ENCODE results near the gene RPS25.

Gene RPS25

DNA sequence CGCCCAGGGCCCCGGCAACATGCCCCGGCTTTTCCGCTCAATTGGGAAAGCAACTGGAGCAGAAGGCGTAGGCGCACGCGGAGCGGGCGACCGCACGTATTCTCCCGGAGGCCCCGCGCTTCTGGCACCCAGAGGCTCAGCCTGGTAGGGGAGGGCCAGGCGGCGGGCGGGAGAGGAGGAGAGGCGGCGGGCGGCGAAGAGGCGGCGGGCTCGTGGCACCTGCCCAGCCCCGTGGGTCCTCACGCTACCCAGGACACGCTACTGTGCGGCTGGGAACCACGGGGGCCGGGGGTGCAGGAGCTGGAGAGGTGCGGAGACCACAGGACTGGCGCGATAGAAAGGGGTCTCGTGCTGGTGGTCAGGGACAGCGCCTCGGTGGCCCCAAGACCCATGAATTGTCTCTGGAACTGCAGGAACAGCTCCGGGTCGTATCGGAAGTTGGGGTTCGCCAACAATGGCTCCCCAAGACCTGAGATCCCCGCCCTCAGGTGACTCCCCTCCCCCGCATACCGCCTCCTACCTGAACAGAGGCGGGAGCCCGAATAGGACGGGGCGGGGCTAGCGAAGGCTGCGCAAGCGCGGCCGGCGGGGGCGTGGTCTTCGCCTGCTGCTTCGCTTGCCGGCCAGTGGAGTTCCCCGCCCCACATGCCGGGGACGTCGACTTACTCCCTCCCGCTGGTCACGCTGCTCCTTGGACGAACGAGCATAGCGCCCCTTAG, 12.3 kb upstream of the RPS25 start, which contains the start of gene SLC37A4:
Gene SLC37A4, minus strand, starts transcription at position 549 of the 719 bp plus-strand sequence.
- Histone ChIP-seq H3K9me2 (ENCODE audit: low read depth, low read length) (no peaks in the 10 kb centered on the region), H3K4me1 (ENCODE audit: insufficient read depth, low read length, severe bottlenecking) (peaks cover 19% of the 10 kb centered on the region), H3F3A (ENCODE audit: insufficient read depth, low read length) (no peaks in the 10 kb centered on the region), H3K9me3 (ENCODE audit: low read length) (no peaks in the 10 kb centered on the region), H3K27me3 (ENCODE audit: insufficient read depth, low read length) (no peaks in the 10 kb centered on the region), H4K20me1 (ENCODE audit: insufficient read depth, low read length) (no peaks in the 10 kb centered on the region), H3K36me3 (ENCODE audit: insufficient read depth, low read length) (peaks cover 31% of the 10 kb centered on the region; the same call in 1 of the 2 replicates), H3K4me2 (ENCODE audit: low read length) (peak within 1 kb of the TSS; percentile 99), H3K27ac (ENCODE audit: low read depth, low read length, poor library complexity, severe bottlenecking) (peak within 1 kb of the TSS; percentile 52), H2AFZ (ENCODE audit: low read length) (no peak within 1 kb of the TSS), H3K9ac (ENCODE audit: low read length) (peak within 1 kb of the TSS; percentile 87), H3K4me3 (ENCODE audit: low read depth, low read length, poor library complexity, severe bottlenecking) (peak within 1 kb of the TSS; percentile 87), H3K79me2 (ENCODE audit: insufficient read depth, low read length) (0 out of 2 replicates have a peak, but pooled peaks cover 5% of the 10 kb centered on the region)
- TF ChIP-seq, protein P1, sequence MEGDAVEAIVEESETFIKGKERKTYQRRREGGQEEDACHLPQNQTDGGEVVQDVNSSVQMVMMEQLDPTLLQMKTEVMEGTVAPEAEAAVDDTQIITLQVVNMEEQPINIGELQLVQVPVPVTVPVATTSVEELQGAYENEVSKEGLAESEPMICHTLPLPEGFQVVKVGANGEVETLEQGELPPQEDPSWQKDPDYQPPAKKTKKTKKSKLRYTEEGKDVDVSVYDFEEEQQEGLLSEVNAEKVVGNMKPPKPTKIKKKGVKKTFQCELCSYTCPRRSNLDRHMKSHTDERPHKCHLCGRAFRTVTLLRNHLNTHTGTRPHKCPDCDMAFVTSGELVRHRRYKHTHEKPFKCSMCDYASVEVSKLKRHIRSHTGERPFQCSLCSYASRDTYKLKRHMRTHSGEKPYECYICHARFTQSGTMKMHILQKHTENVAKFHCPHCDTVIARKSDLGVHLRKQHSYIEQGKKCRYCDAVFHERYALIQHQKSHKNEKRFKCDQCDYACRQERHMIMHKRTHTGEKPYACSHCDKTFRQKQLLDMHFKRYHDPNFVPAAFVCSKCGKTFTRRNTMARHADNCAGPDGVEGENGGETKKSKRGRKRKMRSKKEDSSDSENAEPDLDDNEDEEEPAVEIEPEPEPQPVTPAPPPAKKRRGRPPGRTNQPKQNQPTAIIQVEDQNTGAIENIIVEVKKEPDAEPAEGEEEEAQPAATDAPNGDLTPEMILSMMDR (IDR thresholded peaks at IDR 0.05; ENCODE audit: low read length): no peak; the same call in none of the 2 replicates
- no peak for TF ChIP-seq EZH2 (IDR thresholded peaks at IDR 0.05; ENCODE audit: borderline replicate concordance, low read length)

DNA sequence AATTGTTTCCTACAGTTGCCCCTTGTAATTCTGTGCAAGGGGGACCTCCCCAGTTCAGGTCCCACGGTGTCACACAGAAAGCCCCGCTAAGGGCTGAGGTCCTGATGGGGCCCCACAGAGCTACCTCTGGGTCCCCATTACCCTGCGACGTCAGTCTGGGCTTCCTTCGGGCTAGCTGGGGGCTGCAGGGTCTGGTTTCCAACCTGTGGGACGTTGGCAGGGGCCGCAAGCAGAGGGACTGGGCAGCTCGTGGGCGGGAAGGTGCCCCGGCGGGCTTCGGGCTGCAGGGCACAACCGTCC, 11.8 kb upstream of the RPS25 start:
- no peaks in the 10 kb centered on the region for H3F3A ChIP-seq (ENCODE audit: insufficient read depth, low read length)
- H3K27ac ChIP-seq (ENCODE audit: low read depth, low read length, poor library complexity, severe bottlenecking): peak overlapping the region; percentile 52
- H3K9me2 ChIP-seq (ENCODE audit: low read depth, low read length): no peaks in the 10 kb centered on the region
- peaks cover 36% of the 10 kb centered on the region for H3K36me3 ChIP-seq (ENCODE audit: insufficient read depth, low read length)
- 0 out of 2 replicates have a peak, but pooled peaks cover 5% of the 10 kb centered on the region for H3K79me2 ChIP-seq (ENCODE audit: insufficient read depth, low read length)
- H4K20me1 ChIP-seq (ENCODE audit: insufficient read depth, low read length): no peaks in the 10 kb centered on the region
- peak overlapping the region; percentile 87 for H3K4me3 ChIP-seq (ENCODE audit: low read depth, low read length, poor library complexity, severe bottlenecking)
- peaks cover 19% of the 10 kb centered on the region for H3K4me1 ChIP-seq (ENCODE audit: insufficient read depth, low read length, severe bottlenecking)
- H3K27me3 ChIP-seq (ENCODE audit: insufficient read depth, low read length): no peaks in the 10 kb centered on the region
- no peak for TF ChIP-seq EZH2 (IDR thresholded peaks at IDR 0.05; ENCODE audit: borderline replicate concordance, low read length)
- TF ChIP-seq, protein P1 (IDR thresholded peaks at IDR 0.05; ENCODE audit: low read length): no peak
- peak overlapping the region; percentile 87 for H3K9ac ChIP-seq (ENCODE audit: low read length)
- no peaks in the 10 kb centered on the region for H3K9me3 ChIP-seq (ENCODE audit: low read length)
- H2AFZ ChIP-seq (ENCODE audit: low read length): no peak overlapping the region
- H3K4me2 ChIP-seq (ENCODE audit: low read length): peak overlapping the region; percentile 99

DNA sequence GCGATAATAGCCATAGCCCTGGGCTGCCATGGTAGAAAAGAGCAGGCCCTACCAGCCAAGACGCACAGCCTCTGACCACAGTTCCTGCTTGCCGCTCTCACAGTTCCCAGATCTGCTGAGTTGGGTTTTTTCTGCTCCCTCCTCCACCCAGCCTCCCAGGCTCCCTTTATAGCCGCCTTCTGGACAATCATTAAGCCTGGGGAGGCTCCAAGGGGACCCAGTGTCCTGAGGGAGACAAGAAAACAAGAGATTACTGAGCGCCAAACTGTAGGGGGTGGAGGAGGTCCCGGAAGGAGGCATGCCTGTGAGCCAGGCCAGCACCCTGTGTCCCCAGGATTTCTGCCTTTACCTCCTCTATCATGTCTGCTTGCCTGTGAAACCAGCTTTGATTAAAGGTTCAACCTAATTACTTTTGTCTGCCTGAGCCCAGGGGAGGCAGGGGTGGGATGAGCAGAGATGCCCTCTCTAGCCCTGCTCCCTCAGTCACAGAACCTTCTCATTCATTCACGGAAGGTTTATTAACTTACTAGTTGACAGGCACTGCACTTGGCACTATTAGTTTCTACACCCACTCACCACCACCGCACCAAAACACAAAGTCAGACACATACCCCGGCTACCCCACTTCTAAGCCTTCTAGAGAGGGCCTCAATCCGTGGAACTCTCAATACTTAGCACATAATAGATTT, 11.3 kb upstream of the RPS25 start:
- no peaks in the 10 kb centered on the region for H3K27me3 ChIP-seq (ENCODE audit: insufficient read depth, low read length)

More for the DNA sequence above, 11.3 kb upstream of the RPS25 start:
- H3F3A ChIP-seq (ENCODE audit: insufficient read depth, low read length): no peaks in the 10 kb centered on the region
- TF ChIP-seq, protein P1 (IDR thresholded peaks at IDR 0.05; ENCODE audit: low read length): no peak
- TF ChIP-seq EZH2 (IDR thresholded peaks at IDR 0.05; ENCODE audit: borderline replicate concordance, low read length): no peak
- H2AFZ ChIP-seq (ENCODE audit: low read length): no peak overlapping the region
- peak overlapping the region; percentile 99 for H3K4me2 ChIP-seq (ENCODE audit: low read length)
- 0 out of 2 replicates have a peak, but pooled peaks cover 5% of the 10 kb centered on the region for H3K79me2 ChIP-seq (ENCODE audit: insufficient read depth, low read length)
- H3K9ac ChIP-seq (ENCODE audit: low read length): peak overlapping the region; percentile 87
- H3K36me3 ChIP-seq (ENCODE audit: insufficient read depth, low read length): peaks cover 41% of the 10 kb centered on the region
- no peaks in the 10 kb centered on the region for H3K9me3 ChIP-seq (ENCODE audit: low read length)
- no peaks in the 10 kb centered on the region for H4K20me1 ChIP-seq (ENCODE audit: insufficient read depth, low read length)
- peak overlapping the region; percentile 87 for H3K4me3 ChIP-seq (ENCODE audit: low read depth, low read length, poor library complexity, severe bottlenecking)
- H3K4me1 ChIP-seq (ENCODE audit: insufficient read depth, low read length, severe bottlenecking): peaks cover 19% of the 10 kb centered on the region
- H3K27ac ChIP-seq (ENCODE audit: low read depth, low read length, poor library complexity, severe bottlenecking): peak overlapping the region; percentile 52
- no peaks in the 10 kb centered on the region for H3K9me2 ChIP-seq (ENCODE audit: low read depth, low read length)

All from OCI-LY1 (cell line).